Endometrial microvascular endothelial cells (primary cell): ENCODE results near the gene TENT5C. TPM values are rescaled to one million over a fixed set of nuclear protein-coding genes. Genes with fewer than 3 reads are reported as not detected.
"Not testable (repeated sequence)": the region's sequence is repeated elsewhere in the genome, so short reads cannot be mapped to it uniquely, and the experiment has no call there.

Source experiments
- in situ Hi-C: cut with HindIII; loops from 2 replicates; pipeline ENCODE4 v1.10.0; 2017; ENCODE audit warnings: low sequenced_read_pairs, low pct_unique_long_range_greater_than_20kb; ENCODE audit errors: inconsistent ontology term
- total RNA-seq: library from RNA; depleted of rRNA; stranded (reverse); fragments of >200 nt; gene quantifications from one replicate; pipeline ENCODE4 v1.2.3, GENCODE V29; 2015; ENCODE audit errors: inconsistent ontology term

TENT5C gene
- total RNA-seq, result 0.19 TPM

DNA sequence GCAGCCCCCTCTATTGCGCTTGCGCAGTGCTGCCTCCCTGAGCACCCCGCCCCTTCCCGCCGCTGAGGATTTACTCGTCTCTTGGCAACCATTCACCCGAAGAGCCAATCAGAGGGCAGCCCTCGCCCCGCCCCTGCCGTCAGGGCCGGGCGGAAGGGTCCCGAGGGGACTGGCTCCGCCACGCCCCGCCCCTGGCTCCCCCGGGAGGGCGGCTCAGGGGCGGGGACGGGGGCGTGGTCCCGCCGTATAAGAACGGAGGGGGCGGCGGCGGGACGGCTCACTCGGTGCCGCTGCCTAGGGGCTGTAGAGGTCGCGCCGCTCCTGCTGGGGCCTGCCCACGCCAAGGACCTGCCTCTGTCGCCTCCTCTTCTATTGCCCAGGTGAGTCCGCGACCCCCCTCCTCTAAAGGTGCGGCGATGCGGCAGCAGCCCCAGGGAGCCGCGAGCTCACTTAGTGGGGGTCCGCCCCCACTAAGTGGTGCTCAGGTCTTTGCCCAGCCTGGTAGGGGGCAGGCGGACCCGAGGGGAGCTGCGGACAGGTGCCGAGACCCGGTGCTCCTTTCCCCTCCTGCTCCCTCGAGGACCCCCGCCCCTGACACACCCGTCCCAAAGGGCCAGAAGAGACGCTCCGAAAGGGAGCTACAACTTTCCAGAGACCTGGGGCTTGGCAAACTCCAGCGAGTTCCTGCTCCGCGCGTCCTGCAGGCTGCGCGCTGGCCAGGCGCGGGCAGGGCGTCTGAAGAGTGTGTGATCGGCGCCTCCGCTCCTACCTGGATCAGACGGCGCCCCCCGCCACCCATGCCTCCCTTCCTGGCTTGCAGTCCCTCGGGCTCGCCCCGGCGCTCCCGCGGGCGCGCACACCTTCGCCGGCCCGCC, at the start of gene TENT5C:
Gene TENT5C (plus strand): TSS at position 275 of the 875 bp plus-strand sequence. CDS start 16,821 bp downstream, outside the sequence.
- in situ Hi-C loops, result no loop called here

DNA sequence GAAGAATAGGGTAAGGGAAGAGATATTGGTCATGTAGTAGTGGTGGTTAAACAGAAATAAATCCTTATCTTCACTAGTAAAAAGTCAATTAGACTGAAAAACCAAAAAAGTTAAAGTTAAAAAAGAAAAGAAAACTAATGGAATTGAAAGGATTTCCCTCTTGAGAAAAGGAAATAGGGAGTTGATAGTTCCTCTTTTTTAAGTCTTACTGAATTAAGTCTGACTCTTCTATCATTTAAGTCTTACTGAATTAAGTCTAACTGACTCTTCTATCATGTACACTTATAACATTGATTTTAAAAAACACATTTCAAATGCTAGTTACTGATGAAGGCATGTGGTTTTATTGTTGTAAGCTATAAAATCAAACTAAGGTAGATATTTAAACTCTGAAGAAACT, 49.5 kb upstream of the TENT5C start:
- in situ Hi-C loops, result no loop called here

DNA sequence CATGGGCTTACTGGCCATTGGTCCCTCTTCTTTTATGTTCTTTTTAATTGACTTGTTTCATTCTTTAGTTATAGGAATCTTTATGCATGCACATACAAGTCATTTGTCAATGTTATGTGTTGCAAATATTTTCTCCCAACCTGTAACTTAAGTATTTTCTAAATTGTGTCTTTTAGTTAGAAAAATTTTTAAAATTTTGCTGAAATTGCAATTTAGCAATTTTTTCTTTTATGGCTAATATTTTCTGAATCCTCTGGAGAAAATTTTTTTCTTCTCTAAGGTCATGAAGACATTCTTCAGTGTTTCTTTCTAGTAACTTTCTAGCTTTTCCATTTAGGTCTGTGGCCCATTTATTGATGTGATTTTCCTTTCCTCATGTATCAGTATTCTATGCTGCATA, 48.9 kb upstream of the TENT5C start:
- in situ Hi-C loops, result no loop called here

DNA sequence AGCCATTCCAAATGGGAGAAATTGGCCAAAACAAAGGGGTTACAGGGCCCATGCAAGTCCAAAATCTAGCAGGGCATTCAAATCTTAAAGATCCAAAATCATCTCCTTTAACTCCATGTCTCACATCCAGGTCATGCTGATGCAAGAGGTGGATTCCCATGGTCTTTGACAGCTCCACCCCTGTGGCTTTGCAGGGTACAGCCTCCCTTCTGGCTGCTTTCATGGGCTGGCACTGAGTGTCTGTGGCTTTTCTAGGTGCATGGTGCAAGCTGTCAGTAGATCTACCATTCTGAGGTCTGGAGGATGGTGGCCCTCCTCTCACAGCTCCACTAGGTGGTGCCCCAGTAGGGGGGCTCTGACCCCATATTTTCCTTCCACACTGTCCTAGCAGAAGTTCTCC, 47.4 kb upstream of the TENT5C start:
- in situ Hi-C loops, result not testable (repeated sequence)

DNA sequence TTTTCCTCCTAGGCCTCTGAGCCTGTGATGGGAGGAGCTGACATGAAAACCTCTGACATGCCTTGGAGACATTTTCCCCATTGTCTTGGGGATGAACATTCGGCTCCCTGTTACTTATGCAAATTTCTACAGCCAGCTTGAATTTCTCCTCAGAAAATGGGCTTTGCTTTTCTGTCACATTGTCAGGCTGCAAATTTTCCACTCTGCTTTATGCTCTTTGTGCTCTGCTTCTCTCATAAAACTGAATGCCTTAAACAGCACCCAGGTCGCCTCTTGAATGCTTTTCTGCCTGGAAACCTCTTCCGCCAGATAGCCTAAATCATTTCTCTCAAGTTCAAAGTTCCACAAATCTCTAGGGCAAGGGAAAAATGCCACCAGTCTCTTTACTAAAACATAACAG, 46.7 kb upstream of the TENT5C start:
- in situ Hi-C loops, result no loop called here

DNA sequence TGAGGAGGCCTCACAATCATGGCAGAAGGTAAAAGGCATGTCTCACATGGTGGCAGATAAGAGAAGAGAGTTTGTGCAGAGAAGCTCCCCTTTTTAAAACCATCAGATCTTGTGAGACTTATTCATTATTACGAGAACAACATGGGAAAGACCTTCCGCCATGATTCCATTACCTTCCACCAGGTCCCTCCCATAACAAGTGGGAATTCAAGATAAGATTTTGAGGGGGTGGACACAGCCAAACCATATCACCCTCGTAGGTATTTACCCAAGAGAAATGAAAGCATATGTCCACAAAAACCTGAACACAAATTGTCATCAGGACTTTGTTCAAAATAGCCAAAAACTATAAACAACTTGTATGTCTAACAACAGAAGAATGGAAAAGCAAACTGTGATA, 45.9 kb upstream of the TENT5C start:
- in situ Hi-C loops, result no loop called here

DNA sequence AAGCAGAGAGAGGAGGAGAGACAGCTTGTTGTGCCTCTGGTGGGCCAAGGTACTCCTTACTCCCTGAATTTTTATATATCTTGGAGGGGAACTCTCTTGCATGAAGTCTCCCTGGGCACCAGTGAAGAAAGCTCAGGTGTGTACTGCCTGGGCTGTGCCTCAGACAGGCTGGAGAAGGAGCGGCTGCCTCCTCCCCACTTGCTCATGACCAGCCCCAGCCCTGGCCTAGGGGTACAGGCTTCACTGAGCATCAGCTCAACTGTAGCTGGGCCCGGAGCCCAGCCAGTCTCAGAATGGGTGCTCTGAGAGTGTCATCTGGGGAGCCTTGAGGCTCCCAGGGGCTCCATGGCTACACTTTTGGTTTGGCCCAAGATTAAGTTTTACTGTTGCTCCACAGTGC, 44.8 kb upstream of the TENT5C start:
- in situ Hi-C loops, result no loop called here

DNA sequence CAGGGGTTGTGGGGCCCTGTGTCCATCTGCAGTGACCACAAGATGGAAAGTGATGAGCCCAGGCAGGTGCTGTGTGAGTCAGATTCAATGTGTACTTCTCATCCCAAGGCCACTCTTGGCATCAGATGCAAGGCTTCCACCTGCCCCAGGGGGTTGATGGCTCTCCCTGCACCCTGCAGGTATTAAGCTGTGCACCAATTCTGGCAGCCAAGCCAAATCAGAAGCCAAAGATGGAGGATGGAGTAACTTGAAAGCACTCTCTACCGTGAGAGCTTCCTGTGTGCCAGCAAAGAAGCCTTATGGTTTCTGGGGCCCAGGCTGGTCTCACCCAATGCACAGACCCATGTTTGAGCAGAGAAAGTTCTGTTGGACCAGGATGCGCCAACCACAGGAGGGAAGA, 44.3 kb upstream of the TENT5C start:
- in situ Hi-C loops, result no loop called here

DNA sequence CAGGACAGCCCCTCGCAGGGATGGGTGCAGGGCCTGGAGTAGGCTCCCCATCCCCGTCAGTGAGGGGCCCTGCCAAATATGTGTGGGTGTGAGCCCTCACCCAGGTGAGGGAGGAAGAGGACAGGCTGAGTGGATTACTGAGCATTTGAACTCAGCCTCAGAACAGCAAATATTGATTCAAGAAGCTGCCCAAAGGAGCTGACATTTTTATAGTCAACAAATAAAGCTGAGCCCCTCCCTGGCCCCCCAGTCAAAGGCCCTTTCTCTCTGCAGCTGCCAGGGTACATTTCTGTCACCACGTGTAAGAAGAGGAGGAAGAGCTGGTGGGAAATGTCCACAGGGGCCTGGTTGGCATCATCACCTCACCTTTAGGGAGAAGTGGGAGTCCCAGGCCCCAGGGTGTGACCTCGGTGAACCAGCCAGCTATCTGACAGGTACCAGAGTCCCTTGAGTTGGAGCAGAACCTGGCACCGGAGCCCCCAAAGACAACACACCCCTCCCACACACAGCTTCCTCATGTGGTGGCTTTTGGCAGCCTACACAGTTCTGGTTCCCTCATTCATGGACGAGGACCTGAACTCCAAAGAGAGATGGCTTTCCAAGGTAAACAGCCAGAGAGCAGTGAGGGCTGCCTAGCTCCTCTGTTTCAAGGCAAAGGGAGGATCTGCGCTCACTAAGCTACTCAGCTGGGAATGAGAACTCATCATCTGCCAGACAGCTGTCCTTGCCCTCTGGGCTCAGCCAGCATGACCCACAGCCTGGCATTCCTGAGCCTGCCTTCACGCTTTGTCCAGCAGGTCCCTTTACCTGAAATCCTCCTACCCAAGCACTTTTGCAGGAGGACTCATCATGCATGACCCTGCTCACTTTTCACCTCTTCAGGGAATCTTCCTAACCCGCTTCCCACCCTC, 43.0 kb upstream of the TENT5C start:
- in situ Hi-C loops, result no loop called here

DNA sequence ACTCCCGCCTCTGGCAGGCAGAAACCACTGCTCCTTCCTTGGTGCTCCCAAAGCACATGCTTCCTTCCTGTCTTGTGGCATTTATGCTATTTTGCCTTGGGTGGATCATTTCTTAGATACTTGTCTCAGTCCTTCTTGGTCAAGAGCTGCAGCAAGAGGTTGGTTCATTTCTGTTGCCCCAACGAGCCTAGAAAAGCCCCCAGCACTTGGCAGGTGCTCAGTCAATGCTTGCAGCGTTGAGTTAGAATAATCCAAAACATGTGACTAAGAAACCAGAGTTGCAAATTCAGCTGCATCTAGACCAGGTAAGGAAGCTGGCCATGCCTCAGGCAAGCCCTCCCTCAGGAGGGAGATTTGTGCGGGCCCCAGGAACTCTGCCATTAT, 42.4 kb upstream of the TENT5C start:
- in situ Hi-C loops, result no loop called here

DNA sequence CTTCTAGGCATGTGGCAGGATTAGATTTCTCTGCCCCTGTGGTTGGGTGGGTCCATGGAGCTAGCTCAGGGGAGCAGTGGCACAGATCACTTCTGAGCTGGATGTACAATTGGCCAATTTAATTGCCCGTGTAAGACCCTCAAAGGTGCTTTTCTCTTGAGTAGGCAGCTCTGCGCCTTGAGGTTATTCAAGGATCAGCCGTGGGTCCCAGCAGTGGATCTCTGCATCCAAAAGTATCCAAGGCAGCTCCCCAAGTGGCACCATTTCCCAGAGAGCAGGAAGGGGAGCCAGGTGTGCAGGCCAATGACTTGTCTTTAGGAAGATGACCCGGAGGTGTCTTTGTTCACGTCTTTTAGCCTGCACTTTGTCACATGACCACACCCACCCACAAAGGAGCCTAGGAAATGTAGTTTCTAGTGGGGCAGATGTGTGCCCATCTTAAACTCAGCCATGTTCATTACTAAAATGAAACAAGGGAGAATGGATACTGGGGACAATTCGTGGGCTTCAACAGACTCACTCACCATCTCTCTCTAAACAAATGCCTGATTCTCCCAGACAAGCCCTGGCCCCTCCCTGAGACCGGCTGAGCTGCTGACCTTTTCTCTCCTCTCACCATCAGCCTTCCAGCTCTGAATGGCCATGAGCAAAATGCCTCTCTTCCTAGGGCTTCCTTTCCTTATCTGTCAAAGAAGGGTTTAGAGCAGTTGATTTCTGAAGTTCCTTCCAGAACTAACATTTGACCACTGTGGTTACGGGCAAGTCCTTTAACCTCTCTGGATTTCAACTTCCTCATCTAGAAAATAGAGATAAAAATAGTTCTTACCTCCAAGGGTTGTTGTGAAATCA, 41.4 kb upstream of the TENT5C start:
- in situ Hi-C loops, result no loop called here

DNA sequence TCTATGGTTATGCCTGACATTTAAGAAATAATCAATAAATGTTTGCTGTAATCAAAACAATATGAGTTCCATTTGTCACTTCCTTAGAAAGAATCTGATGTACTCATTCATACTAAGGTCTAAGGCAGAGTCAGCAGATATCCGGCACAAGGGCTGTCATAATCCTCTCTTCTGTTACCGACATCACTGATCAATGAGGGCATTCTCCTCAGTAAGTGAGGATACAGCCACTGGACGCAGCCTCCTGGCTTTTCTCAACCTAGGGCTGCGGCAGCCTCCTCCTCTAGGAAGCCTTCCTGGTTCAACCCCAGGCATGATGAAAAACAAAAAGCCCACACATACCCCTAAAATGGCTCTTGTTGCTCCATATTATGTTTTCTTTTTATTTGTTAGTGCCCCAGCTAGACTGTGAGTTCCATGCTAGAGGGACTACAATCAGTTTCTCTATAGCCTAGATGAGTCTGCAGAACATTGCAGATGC, 40.7 kb upstream of the TENT5C start:
- in situ Hi-C loops, result no loop called here

DNA sequence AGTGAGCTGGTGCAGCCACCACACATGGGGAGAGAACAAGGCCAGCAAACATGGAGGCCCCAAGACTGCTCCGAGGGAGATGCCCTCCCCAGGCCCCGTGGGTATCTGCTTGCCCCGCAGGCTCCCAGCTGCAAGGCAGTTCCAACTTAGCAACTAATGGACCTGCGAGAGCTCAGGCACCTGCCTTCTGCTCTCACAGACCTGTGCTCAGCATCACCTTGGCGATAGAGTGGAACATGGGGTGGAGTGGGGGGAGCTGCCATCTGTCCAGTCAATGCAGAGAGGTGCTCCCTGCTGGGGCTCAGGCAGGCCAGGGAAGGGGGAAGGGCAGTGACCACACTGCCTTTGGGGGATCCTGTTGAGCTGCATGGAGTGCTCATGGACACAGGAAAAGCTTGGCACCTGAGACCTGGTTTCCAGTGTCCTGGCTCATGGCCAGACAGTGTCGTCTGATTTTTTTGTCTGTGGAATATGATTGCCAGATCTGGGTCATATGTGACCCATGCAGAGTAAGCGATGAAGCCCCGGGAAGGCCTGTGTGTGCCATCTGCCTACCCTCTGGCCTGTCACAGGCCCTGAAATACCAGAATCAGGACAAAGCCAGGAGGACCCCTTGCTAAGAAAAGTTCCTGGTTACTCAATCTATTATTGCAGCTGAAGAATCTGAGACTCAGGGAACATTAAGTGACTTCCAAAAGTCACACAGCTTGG, 39.9 kb upstream of the TENT5C start:
- in situ Hi-C loops, result no loop called here

DNA sequence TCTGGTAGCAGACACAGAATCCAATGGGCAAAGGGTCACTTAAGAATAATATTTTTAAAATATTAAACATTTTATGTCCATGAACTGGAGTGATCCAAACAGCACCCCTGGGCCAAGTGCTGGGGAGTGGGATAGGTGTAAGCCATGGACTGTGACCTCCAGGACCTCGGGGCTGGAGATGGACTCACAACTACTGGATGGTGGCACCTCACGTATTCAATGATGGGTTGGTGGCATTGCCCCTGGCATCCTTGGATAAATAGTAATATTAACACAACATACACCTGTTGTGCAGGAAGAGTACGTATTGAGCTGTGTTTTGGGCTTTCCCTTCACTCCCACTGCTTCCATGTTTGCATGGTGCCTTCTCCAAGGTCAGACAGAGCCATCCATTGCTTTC, 39.3 kb upstream of the TENT5C start:
- in situ Hi-C loops, result no loop called here

DNA sequence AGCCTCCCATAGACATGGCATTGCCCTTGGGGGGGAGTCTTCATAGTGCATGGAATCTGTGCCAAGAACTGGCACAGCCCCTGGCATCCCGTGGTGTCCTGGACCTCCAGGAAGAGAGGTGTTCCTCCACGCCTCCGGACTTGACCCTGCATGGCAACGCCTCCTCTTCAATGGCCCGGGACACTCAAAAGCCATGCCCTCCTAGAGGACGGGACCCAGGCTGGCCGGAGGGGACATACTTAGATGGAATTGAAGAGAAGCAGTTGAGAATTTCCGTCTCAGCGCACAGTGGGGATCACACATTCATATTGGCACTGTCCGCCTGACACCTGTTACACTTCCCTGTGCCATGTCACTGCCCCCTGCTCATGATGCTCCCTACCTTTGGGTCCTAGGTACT, 38.4 kb upstream of the TENT5C start:
- in situ Hi-C loops, result no loop called here

DNA sequence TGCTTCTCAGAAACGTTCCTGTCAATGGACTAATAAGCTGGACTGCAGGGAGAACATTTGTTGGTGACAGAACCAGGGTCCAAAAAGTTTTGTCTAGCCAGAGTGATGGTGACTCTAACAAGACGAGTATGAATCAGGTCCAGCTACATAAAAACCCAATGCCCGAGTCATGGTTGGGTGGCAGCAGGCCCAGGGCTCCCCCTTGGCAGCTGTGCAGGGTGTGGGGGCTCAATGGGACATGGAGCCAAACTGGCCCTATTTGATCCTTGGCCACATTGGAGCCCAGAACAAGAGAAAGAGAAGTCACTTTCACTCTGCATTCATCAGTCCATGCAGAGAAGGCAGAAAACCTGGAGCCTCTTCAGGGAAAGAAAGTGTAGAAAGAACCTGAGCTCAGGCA, 37.9 kb upstream of the TENT5C start:
- in situ Hi-C loops, result no loop called here

DNA sequence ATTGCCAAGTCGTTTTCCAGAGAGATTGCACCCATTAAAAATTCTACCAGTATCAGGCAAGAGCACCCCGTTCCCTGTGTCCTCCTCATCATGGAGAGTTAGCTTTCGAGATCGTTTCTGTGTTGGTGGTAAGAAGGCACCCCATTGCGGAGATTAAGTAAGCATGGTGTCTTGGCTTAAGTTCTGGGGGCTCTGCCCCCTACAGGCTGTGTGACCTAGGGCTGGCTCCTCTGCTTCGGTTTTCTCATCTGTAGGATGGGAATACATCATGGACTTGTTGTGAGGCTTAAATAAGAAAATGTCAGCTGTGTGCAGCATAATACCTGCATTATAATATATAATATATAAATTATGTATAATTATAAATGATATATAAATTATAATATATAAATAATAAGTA, 36.8 kb upstream of the TENT5C start:
- in situ Hi-C loops, result no loop called here

DNA sequence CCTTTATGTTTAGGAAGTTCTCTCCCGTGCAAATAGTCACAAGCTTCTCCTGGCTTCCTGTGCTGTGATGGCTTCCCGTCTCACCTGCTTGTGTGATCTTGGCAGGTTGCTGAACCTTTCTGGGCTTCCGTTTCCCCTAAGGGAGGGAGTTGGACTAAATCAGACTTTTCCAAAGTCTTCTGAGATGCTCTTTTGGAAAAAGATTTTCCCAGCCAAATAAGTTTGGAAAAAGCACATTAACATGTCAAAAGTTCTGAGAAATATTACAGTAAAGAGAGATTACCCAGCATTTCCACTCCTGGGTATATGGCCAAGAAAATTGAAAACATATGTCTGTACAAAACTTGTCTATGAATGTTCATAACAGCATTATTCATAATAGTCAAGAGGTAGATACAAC, 36.0 kb upstream of the TENT5C start:
- in situ Hi-C loops, result no loop called here
